Activated CD8-positive, alpha-beta T cell treated with anti-CD3 and anti-CD28 coated beads for 36 hours (primary cell): ENCODE results near the gene THRSP. TPM values are rescaled to one million over a fixed set of nuclear protein-coding genes. Genes with fewer than 3 reads are reported as not detected.
"Not testable (repeated sequence)": the region's sequence is repeated elsewhere in the genome, so short reads cannot be mapped to it uniquely, and the experiment has no call there.

Experiments used
- ATAC-seq: fragments of 200-7000 bp; cut with Tn5 transposase; one replicate; pipeline ENCODE4 v1.10.0; 2021; ENCODE audit warnings: mild to moderate bottlenecking, moderate library complexity
- CTCF ChIA-PET: fragments of 350-600 bp; sonication (Branson Sonifier 250); formaldehyde crosslinking; loops from one replicate; lab custom pipeline; 2021; ENCODE audit warnings: antibody characterized with exemption; lab: Charles Lee
- POLR2A ChIA-PET: fragments of 350-600 bp; sonication (Branson Sonifier 250); formaldehyde crosslinking; loops from one replicate; lab custom pipeline; 2021; ENCODE audit warnings: antibody characterized with exemption; lab: Charles Lee
- DNase-seq: peaks from one replicate; pipeline ENCODE4 v3.0.0-alpha.2; 2020
- H3K27ac Mint-ChIP-seq: one replicate; pipeline ENCODE4 v1.8.0; 2021; ENCODE audit warnings: mild to moderate bottlenecking, mixed read lengths
- H3K27me3 Mint-ChIP-seq: one replicate; pipeline ENCODE4 v1.8.0; 2021; ENCODE audit warnings: mixed read lengths
- H3K36me3 Mint-ChIP-seq: one replicate; pipeline ENCODE4 v1.8.0; 2021; ENCODE audit warnings: low read depth, mixed read lengths
- H3K4me1 Mint-ChIP-seq: one replicate; pipeline ENCODE4 v1.8.0; 2021; ENCODE audit warnings: low read depth, mixed read lengths
- H3K4me3 Mint-ChIP-seq: one replicate; pipeline ENCODE4 v1.8.0; 2021; ENCODE audit warnings: mild to moderate bottlenecking, moderate library complexity, mixed read lengths
- H3K9me3 Mint-ChIP-seq: one replicate; pipeline ENCODE4 v1.8.0; 2021; ENCODE audit warnings: mixed read lengths
- CTCF ChIP-seq: fragments of 200-600 bp; IDR thresholded peaks from one replicate; pipeline ENCODE4 v1.8.0; 2022; ENCODE audit warnings: antibody characterized with exemption, mild to moderate bottlenecking
- intact Hi-C: fragments of 100-400 bp; cut with micrococcal nuclease; formaldehyde crosslinking; loops from one replicate; pipeline ENCODE4 v1.10.0; 2022
- total RNA-seq, 2 experiments: library from RNA; stranded (reverse); gene quantifications; one replicate each; pipeline ENCODE4 v1.2.3, GENCODE V29; 2021

The THRSP gene
- total RNA-seq, 2 experiments from 2014 or later = not detected

GRCh38 chr11:78082146-78082545 is 18.5 kb downstream of the THRSP start:
- ChIA-PET CTCF (no interaction called here), POLR2A (interaction anchor here (0.6 kb wide), 1 partner anchor 107 kb away, joined by 3 read pairs; no protein-coding TSS in a partner anchor)
- no peak for TF ChIP-seq CTCF
- Mint-ChIP-seq H3K9me3 (no peaks in the 10 kb centered on the region), H3K27me3 (no peaks in the 10 kb centered on the region), H3K27ac (peak overlapping the region; percentile 4), H3K4me1 (peaks cover 29% of the 10 kb centered on the region), H3K36me3 (peaks cover 10% of the 10 kb centered on the region), H3K4me3 (no peak overlapping the region)
- intact Hi-C loops = no loop called here
- ATAC-seq = no peak
- DNase-seq = no peak

DNA sequence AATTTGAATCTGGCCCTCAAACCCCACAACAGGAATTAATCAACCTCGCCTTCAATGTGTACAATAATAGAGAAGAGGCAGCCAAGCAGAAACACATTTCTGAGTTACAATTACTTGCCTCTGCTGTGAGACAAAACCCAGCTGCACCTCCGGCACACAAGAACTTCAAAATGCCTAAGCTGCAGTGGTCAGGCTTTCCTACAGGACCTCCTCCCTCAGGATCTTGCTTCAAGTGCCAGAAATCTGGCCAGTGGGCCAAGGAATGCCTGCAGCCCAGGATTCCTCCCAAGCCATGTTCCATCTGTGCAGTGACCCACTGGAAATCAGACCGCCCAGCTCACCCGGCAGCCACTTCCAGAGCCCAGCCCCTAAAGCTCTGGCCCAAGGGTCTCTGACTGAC is 19.4 kb downstream of the THRSP start:
- Mint-ChIP-seq H3K4me1 (peaks cover 21% of the 10 kb centered on the region), H3K36me3 (peaks cover 8% of the 10 kb centered on the region), H3K27me3 (no peaks in the 10 kb centered on the region), H3K4me3 (no peak overlapping the region), H3K27ac (no peak overlapping the region), H3K9me3 (no peaks in the 10 kb centered on the region)
- POLR2A ChIA-PET = no interaction called here
- no peak for TF ChIP-seq CTCF
- intact Hi-C loops = no loop called here
- DNase-seq = no peak
- no peak for ATAC-seq
- CTCF ChIA-PET = no interaction called here

GRCh38 chr11:78084506-78084905 is 20.8 kb downstream of the THRSP start:
- H3K27ac Mint-ChIP-seq, intact Hi-C loops, H3K36me3 Mint-ChIP-seq, H3K9me3 Mint-ChIP-seq, ATAC-seq, H3K4me3 Mint-ChIP-seq, CTCF ChIA-PET, DNase-seq, H3K27me3 Mint-ChIP-seq: not testable (repeated sequence)
- POLR2A ChIA-PET = interaction anchor here (1.0 kb wide), 1 partner anchor 11 kb away, joined by 4 read pairs; no protein-coding TSS in a partner anchor
- peaks cover 16% of the 10 kb centered on the region for H3K4me1 Mint-ChIP-seq

DNA sequence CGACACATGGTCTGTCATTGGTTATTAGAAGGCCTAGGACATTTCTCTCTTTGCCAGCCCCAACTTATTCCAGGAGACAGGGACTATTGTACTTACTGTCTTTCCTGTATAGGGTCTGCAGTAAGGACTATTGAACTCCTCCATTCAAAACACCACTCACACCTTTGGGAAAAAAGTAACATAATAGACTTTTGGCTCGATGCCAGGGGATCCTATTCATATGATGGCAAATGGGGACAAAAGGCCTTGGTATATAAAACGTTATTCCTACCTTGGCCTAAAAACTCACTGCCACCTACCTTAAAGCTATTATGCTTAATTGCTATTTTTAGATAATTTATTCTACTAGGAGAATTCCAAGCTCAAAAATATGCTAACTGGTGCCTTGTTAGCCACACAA is 22.3 kb downstream of the THRSP start:
- ATAC-seq (no peak), DNase-seq (no peak)
- H3K4me1 Mint-ChIP-seq = peaks cover 11% of the 10 kb centered on the region
- ChIA-PET CTCF (no interaction called here), POLR2A (interaction anchor here (0.9 kb wide), 1 partner anchor 9 kb away, joined by 3 read pairs; no protein-coding TSS in a partner anchor)
- H3K4me3 Mint-ChIP-seq = no peak overlapping the region
- H3K36me3 Mint-ChIP-seq = no peaks in the 10 kb centered on the region
- intact Hi-C loops = no loop called here
- no peak for TF ChIP-seq CTCF
- H3K27ac Mint-ChIP-seq = no peak overlapping the region
- H3K9me3 Mint-ChIP-seq = no peaks in the 10 kb centered on the region
- H3K27me3 Mint-ChIP-seq = no peaks in the 10 kb centered on the region

- H3K27me3 Mint-ChIP-seq, H3K27ac Mint-ChIP-seq, H3K4me3 Mint-ChIP-seq, H3K36me3 Mint-ChIP-seq, H3K4me1 Mint-ChIP-seq, H3K9me3 Mint-ChIP-seq, intact Hi-C loops, ATAC-seq, CTCF ChIA-PET, DNase-seq: not testable (repeated sequence)
- POLR2A ChIA-PET = interaction anchor here (0.9 kb wide), 1 partner anchor 8 kb away, joined by 3 read pairs; no protein-coding TSS in a partner anchor
These were observed 22.9 kb downstream of the THRSP start for GRCh38 chr11:78086521-78087074.

DNA sequence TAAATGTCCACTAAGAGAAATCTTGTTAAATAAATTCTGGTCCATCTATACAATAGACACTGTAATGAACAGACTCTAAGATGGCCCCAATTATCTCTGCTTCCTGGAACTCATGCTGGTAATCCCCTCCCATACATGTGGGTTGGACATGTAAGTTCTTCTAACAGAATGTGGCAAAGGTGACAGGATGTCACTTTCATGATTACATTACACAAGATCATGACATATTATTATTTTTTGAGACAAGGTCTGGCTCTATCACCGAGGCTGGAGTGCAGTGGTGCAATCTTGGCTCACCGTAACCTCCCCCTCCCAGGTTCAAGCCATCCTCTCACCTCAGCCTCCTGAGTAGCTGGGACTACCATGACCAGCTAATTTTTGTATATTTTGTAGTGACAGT is 30.6 kb downstream of the THRSP start:
- Mint-ChIP-seq H3K9me3 (no peaks in the 10 kb centered on the region), H3K36me3 (peaks cover 29% of the 10 kb centered on the region), H3K4me1 (peaks cover 13% of the 10 kb centered on the region), H3K4me3 (no peak overlapping the region), H3K27me3 (no peaks in the 10 kb centered on the region), H3K27ac (peak overlapping the region; percentile 89)
- ChIA-PET POLR2A (interaction anchor here (1.5 kb wide), 1 partner anchor 8 kb away, joined by 3 read pairs; no protein-coding TSS in a partner anchor), CTCF (interaction anchor here (1.4 kb wide), 1 partner anchor 29 kb away, joined by 3 read pairs; no protein-coding TSS in a partner anchor)
- TF ChIP-seq CTCF = no peak
- DNase-seq (peak; percentile 62), ATAC-seq (peak; percentile 99)
- intact Hi-C loops = no loop called here
